DND-41 (cell line): Measurements from ENCODE around the gene SLC16A3.

Experiments
- ATAC-seq: fragments of 200-7000 bp; cut with Tn5 transposase; 3 replicates; pipeline ENCODE4 v1.9.1; 2021; ENCODE audit warnings: low read depth; ENCODE audit not compliant: insufficient read depth
- DNase-seq: peaks from one replicate; pipeline ENCODE4 v3.0.0-alpha.2; 2020
- H2AFZ ChIP-seq: 2 replicates; pipeline ENCODE4 v1.6.0; 2012; ENCODE audit warnings: low read depth, low read length
- H3K27ac ChIP-seq: 2 replicates; pipeline ENCODE4 v1.5.1; 2012; ENCODE audit warnings: low read length, inconsistent platforms
- H3K27me3 ChIP-seq: fragments of 200-600 bp; sonication (generic); 2 replicates; pipeline ENCODE4 v1.6.0; 2012; ENCODE audit warnings: low read length, mild to moderate bottlenecking, inconsistent platforms; ENCODE audit not compliant: insufficient read depth, poor library complexity
- H3K36me3 ChIP-seq: 2 replicates; pipeline ENCODE4 v1.5.1; 2012; ENCODE audit warnings: low read length, inconsistent platforms; ENCODE audit not compliant: insufficient read depth
- H3K4me1 ChIP-seq: 2 replicates; pipeline ENCODE4 v1.5.1; 2012; ENCODE audit warnings: mild to moderate bottlenecking, low read length; ENCODE audit not compliant: insufficient read depth
- H3K4me2 ChIP-seq: 2 replicates; pipeline ENCODE4 v1.6.0; 2012; ENCODE audit warnings: mild to moderate bottlenecking, moderate library complexity, low read length, inconsistent platforms; ENCODE audit not compliant: insufficient read depth
- H3K4me3 ChIP-seq, 2 experiments: fragments of 200-600 bp in 1 of 2; shearing (Covaris generic) in 1 of 2; 2 replicates each; pipeline ENCODE4 v1.5.1; 2012 to 2016; ENCODE audit warnings: inconsistent platforms in 2 of 2, low read length in 2 of 2, mild to moderate bottlenecking in 2 of 2, low read depth in 1 of 2, moderate library complexity in 1 of 2
- H3K79me2 ChIP-seq: 2 replicates; pipeline ENCODE4 v1.6.0; 2012; ENCODE audit warnings: low read length, inconsistent platforms; ENCODE audit not compliant: insufficient read depth
- H3K9ac ChIP-seq: 2 replicates; pipeline ENCODE4 v1.6.0; 2012; ENCODE audit warnings: low read depth, mild to moderate bottlenecking, inconsistent platforms, low read length, moderate library complexity
- H3K9me3 ChIP-seq: 2 replicates; pipeline ENCODE4 v1.5.1; 2012; ENCODE audit warnings: low read length, moderate library complexity, mild to moderate bottlenecking, inconsistent platforms; ENCODE audit not compliant: insufficient read depth, severe bottlenecking
- H4K20me1 ChIP-seq: 2 replicates; pipeline ENCODE4 v1.6.0; 2012; ENCODE audit warnings: low read length; ENCODE audit not compliant: insufficient read depth
- CTCF ChIP-seq: IDR thresholded peaks from 2 replicates; pipeline ENCODE4 v1.5.1; 2012; ENCODE audit warnings: borderline replicate concordance, low read length, moderate library complexity, mild to moderate bottlenecking; ENCODE audit not compliant: poor library complexity, severe bottlenecking; ENCODE audit errors: extremely low read depth
- EZH2 ChIP-seq: IDR thresholded peaks from 3 replicates; pipeline ENCODE4 v1.6.1; 2012; ENCODE audit warnings: borderline replicate concordance, low read depth, mild to moderate bottlenecking, moderate library complexity, low read length, inconsistent platforms; ENCODE audit not compliant: severe bottlenecking

SLC16A3 gene

GRCh38 chr17:82217120-82217529 lies 11.7 kb upstream of the SLC16A3 start:
- TF ChIP-seq EZH2, result no peak
- no peak for TF ChIP-seq CTCF
- no peak overlapping the region for H3K27ac ChIP-seq
- DNase-seq (no peak), ATAC-seq (no peak)
- no peaks in the 10 kb centered on the region; the same call in 1 of the 2 replicates for H3K79me2 ChIP-seq
- H3K4me1 ChIP-seq, result peaks cover 8% of the 10 kb centered on the region
- H3K4me3 ChIP-seq, result no peak overlapping the region
- no peaks in the 10 kb centered on the region for H4K20me1 ChIP-seq
- H3K9ac ChIP-seq, result no peak overlapping the region
- no peaks in the 10 kb centered on the region; the same call in 1 of the 2 replicates for H3K36me3 ChIP-seq
- H3K27me3 ChIP-seq, result no peaks in the 10 kb centered on the region
- no peak overlapping the region for H3K4me2 ChIP-seq
- H3K9me3 ChIP-seq, result no peaks in the 10 kb centered on the region
- no peak overlapping the region for H2AFZ ChIP-seq

DNA sequence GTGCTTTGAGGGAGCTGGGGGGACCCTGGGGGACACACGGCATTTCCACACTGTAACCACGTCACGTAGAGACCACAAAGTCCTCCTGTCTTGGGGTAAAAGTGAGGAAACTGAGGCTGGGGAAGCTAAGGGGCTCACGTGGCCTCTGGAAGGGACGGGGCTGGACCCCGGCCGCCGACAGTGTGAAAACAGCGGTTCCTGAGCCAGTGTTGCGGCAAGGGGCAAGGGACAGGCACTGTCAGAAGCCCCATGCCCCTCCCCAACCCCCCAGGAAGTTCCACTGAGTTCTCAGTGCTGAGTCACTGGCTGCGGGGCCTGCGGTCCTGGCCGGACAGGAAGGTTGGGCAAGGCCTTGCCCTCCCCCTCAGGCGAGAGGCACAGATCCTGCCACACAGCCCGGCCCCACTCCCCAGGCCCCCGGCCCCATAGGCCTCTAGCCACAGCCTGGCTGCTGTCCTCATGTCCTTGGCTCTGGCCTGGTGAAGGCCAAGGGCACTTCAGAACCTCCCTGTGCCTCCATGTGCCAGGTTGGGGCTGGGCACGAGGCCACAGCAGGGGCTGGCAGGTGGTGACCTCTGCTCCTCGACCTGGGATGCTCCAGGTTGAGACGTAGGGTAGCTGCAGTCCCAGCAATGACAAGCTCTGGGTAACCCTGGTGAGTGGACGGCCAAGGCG lies 11.2 kb upstream of the SLC16A3 start:
- H3K4me1 ChIP-seq, result peaks cover 8% of the 10 kb centered on the region
- no peaks in the 10 kb centered on the region for H3K79me2 ChIP-seq
- no peaks in the 10 kb centered on the region; the same call in 1 of the 2 replicates for H3K36me3 ChIP-seq
- no peak overlapping the region for H3K9ac ChIP-seq
- ATAC-seq, result no peak
- no peak overlapping the region for H2AFZ ChIP-seq
- H3K9me3 ChIP-seq, result no peaks in the 10 kb centered on the region
- no peak for TF ChIP-seq CTCF
- TF ChIP-seq EZH2, result no peak
- H3K27me3 ChIP-seq, result no peaks in the 10 kb centered on the region
- no peak overlapping the region for H3K4me3 ChIP-seq
- no peak overlapping the region for H3K27ac ChIP-seq
- H4K20me1 ChIP-seq, result no peaks in the 10 kb centered on the region
- no peak overlapping the region for H3K4me2 ChIP-seq
- DNase-seq, result no peak

DNA sequence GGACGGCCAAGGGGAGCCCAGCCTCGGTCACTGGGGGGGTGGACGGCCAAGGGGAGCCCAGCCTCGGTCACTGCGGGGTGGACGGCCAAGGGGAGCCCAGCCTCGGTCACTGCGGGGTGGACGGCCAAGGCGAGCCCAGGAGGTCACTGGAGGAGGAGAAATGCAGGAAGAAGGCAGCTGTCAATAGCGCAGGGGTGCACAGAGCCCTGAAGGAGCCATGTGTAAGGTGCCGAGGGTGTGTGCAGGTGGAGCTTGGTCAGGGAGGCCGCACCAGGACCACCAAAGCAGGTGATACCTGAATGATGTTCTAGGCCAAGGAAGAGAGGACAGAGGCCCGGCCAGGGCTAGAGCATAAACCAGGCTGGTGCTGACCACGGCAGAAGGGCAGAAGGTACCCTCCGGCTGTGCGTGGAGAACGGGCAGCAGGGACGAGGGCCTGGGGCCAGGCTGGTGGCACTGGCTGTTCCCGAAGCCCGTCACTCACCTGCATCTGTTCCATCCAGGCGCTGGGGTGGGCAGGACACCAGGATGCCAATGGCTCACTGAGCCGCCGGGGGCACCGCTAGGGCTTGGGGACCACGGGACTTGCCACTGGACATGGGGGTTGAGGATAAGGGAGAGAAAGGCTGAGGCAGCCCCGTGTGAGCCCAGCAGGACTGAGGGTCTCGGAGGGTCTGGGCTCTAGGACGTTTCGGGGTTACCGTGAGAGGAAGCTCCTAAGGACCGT lies 10.3 kb upstream of the SLC16A3 start:
- no peak overlapping the region for H2AFZ ChIP-seq
- no peak overlapping the region for H3K9ac ChIP-seq
- ATAC-seq (no peak), DNase-seq (no peak)
- H3K27ac ChIP-seq, result no peak overlapping the region
- no peaks in the 10 kb centered on the region for H3K9me3 ChIP-seq
- no peaks in the 10 kb centered on the region for H3K27me3 ChIP-seq
- TF ChIP-seq CTCF (no peak), EZH2 (no peak)
- no peaks in the 10 kb centered on the region for H3K36me3 ChIP-seq
- H3K4me1 ChIP-seq, result peaks cover 2% of the 10 kb centered on the region
- no peak overlapping the region for H3K4me3 ChIP-seq
- H3K4me2 ChIP-seq, result no peak overlapping the region
- H4K20me1 ChIP-seq, result no peaks in the 10 kb centered on the region
- no peaks in the 10 kb centered on the region for H3K79me2 ChIP-seq

GRCh38 chr17:82219083-82219482 lies 9.8 kb upstream of the SLC16A3 start:
- no peaks in the 10 kb centered on the region for H3K4me1 ChIP-seq
- H3K4me2 ChIP-seq, result no peak overlapping the region
- H2AFZ ChIP-seq, result no peak overlapping the region
- no peaks in the 10 kb centered on the region for H4K20me1 ChIP-seq
- DNase-seq (no peak), ATAC-seq (no peak)
- H3K4me3 ChIP-seq, result no peak overlapping the region
- H3K9ac ChIP-seq, result no peak overlapping the region
- H3K27me3 ChIP-seq, result no peaks in the 10 kb centered on the region
- H3K27ac ChIP-seq, result no peak overlapping the region
- no peaks in the 10 kb centered on the region for H3K79me2 ChIP-seq
- no peaks in the 10 kb centered on the region for H3K36me3 ChIP-seq
- H3K9me3 ChIP-seq, result no peaks in the 10 kb centered on the region
- TF ChIP-seq CTCF (no peak), EZH2 (no peak)
